HEK293T (cell line): Measurements from ENCODE around the gene NPBWR2.

ENCODE experiments used
- ARNT ChIP-seq: fragments of 450-650 bp; IDR thresholded peaks from 2 replicates; pipeline ENCODE4 v1.6.1; 2017; ENCODE audit warnings: mild to moderate bottlenecking
- BHLHE40 ChIP-seq: fragments of 450-650 bp; IDR thresholded peaks from 2 replicates; pipeline ENCODE4 v1.6.1; 2016; ENCODE audit warnings: mild to moderate bottlenecking, moderate library complexity, borderline replicate concordance
- FOXA1 ChIP-seq: fragments of 450-650 bp; IDR thresholded peaks from 2 replicates; pipeline ENCODE4 v1.6.1; 2016; ENCODE audit warnings: mild to moderate bottlenecking
- FOXM1 ChIP-seq: fragments of 450-650 bp; IDR thresholded peaks from 2 replicates; pipeline ENCODE4 v1.6.1; 2017; ENCODE audit warnings: mild to moderate bottlenecking, borderline replicate concordance
- HDGF ChIP-seq: fragments of 450-650 bp; IDR thresholded peaks from 2 replicates; pipeline ENCODE4 v1.6.1; 2017; ENCODE audit warnings: antibody characterized with exemption, borderline replicate concordance
- LEF1 ChIP-seq: fragments of 450-650 bp; IDR thresholded peaks from 2 replicates; pipeline ENCODE4 v1.6.1; 2017; ENCODE audit warnings: mild to moderate bottlenecking, borderline replicate concordance
- SP1 ChIP-seq: fragments of 450-650 bp; IDR thresholded peaks from 2 replicates; pipeline ENCODE4 v1.6.1; 2017
- SUZ12 ChIP-seq: fragments of 450-650 bp; IDR thresholded peaks from 2 replicates; pipeline ENCODE4 v1.6.1; 2016; ENCODE audit warnings: mild to moderate bottlenecking
- TARDBP ChIP-seq: fragments of 450-650 bp; IDR thresholded peaks from 2 replicates; pipeline ENCODE4 v1.6.1; 2016
- ZNF384 ChIP-seq: fragments of 450-650 bp; IDR thresholded peaks from 2 replicates; pipeline ENCODE4 v1.6.1; 2016
- TF ChIP-seq, protein P1 (sequence below): fragments of 450-650 bp; IDR thresholded peaks from 2 replicates; pipeline ENCODE4 v1.6.1; 2016

- no peak for TF ChIP-seq BHLHE40
- no peak for TF ChIP-seq SP1
- TF ChIP-seq ZNF384, result no peak
- TF ChIP-seq ARNT, result no peak
- TF ChIP-seq, protein P1, sequence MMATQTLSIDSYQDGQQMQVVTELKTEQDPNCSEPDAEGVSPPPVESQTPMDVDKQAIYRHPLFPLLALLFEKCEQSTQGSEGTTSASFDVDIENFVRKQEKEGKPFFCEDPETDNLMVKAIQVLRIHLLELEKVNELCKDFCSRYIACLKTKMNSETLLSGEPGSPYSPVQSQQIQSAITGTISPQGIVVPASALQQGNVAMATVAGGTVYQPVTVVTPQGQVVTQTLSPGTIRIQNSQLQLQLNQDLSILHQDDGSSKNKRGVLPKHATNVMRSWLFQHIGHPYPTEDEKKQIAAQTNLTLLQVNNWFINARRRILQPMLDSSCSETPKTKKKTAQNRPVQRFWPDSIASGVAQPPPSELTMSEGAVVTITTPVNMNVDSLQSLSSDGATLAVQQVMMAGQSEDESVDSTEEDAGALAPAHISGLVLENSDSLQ, result no peak
- TF ChIP-seq FOXM1, result no peak
- no peak for TF ChIP-seq TARDBP
- TF ChIP-seq HDGF, result no peak
- no peak for TF ChIP-seq LEF1
- no peak for TF ChIP-seq SUZ12
- no peak for TF ChIP-seq FOXA1
Observed at GRCh38 chr20:64131406-64131805, 24.0 kb upstream of the NPBWR2 start.
